Colonic mucosa (tissue), 4 donors: ENCODE data around the gene FCHSD1. TPM values are rescaled to one million over a fixed set of nuclear protein-coding genes. Genes with fewer than 3 reads are reported as not detected.

ENCODE experiments used
- DNase-seq: peaks from one replicate; pipeline ENCODE4 v3.0.0-alpha.2; 2020
- H3K27ac ChIP-seq: fragments of 200-600 bp; one replicate; pipeline ENCODE4 v1.8.0; 2021
- H3K27me3 ChIP-seq: fragments of 200-600 bp; one replicate; pipeline ENCODE4 v1.8.0; 2021
- H3K36me3 ChIP-seq: fragments of 200-600 bp; one replicate; pipeline ENCODE4 v1.8.0; 2021
- H3K4me1 ChIP-seq: fragments of 200-600 bp; one replicate; pipeline ENCODE4 v1.8.0; 2021; ENCODE audit warnings: mild to moderate bottlenecking
- H3K4me3 ChIP-seq: fragments of 200-600 bp; one replicate; pipeline ENCODE4 v1.8.0; 2021
- H3K9ac ChIP-seq, 2 donors: one replicate each; pipeline ENCODE4 v1.7.0; 2013; ENCODE audit warnings: control low read depth in 2 of 2, low read depth in 2 of 2, low read length in 2 of 2
- H3K9me3 ChIP-seq: fragments of 200-600 bp; one replicate; pipeline ENCODE4 v1.8.0; 2021
- intact Hi-C: fragments of 100-400 bp; cut with DNase I; formaldehyde crosslinking; loops from one replicate; pipeline ENCODE4 v1.14.1; 2022
- total RNA-seq, 2 donors: library from RNA; stranded (reverse); fragmentation: NEBNext Ultra II Directional in 1 of 2; extraction: Animal tissue kit (Norgen Biotek cat#: 25700) in 1 of 2; gene quantifications; one replicate each; pipeline ENCODE4 v1.2.1, GENCODE V29; 2021
- TF ChIP-seq, protein P1 (sequence below): fragments of 200-600 bp; IDR thresholded peaks from one replicate; pipeline ENCODE4 v1.8.0; 2022; ENCODE audit warnings: antibody characterized with exemption, mild to moderate bottlenecking
- donor health status: healthy.
- donor health status: DM: no; HTN: no; CAD: no.
- donor health status: DM: no; HTN: no; CAD: no.

FCHSD1 gene
- total RNA-seq, 2 donors from 2014 or later, result 14.1 to 15.4 TPM

DNA sequence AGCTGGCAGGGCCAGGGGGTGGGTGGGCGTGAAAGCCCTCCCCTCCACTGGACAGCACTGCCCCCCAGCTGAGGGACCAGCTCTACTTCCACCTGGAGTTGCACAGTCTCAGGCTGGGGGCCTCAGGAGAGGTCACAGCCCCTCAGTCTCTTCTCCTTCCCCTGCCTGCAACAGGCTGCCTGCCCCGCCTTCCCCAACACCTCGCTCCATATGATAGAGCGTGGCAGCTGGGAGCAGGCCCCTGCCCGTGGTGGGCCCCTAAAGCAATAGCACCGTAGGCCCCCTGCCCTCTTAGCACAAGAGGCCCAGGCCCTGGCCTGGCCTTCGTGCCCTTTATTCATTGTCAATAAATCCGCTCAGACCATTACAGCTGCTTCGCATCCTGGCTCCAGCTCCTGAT is 10.5 kb downstream of the FCHSD1 start:
- H3K36me3 ChIP-seq, result no peaks in the 10 kb centered on the region
- H3K27ac ChIP-seq, result no peak overlapping the region
- H3K9me3 ChIP-seq, result no peaks in the 10 kb centered on the region
- intact Hi-C loops, result no loop called here
- no peak overlapping the region for H3K4me3 ChIP-seq
- H3K9ac ChIP-seq, result no peak overlapping the region
- H3K27me3 ChIP-seq, result no peaks in the 10 kb centered on the region
- TF ChIP-seq, protein P1, sequence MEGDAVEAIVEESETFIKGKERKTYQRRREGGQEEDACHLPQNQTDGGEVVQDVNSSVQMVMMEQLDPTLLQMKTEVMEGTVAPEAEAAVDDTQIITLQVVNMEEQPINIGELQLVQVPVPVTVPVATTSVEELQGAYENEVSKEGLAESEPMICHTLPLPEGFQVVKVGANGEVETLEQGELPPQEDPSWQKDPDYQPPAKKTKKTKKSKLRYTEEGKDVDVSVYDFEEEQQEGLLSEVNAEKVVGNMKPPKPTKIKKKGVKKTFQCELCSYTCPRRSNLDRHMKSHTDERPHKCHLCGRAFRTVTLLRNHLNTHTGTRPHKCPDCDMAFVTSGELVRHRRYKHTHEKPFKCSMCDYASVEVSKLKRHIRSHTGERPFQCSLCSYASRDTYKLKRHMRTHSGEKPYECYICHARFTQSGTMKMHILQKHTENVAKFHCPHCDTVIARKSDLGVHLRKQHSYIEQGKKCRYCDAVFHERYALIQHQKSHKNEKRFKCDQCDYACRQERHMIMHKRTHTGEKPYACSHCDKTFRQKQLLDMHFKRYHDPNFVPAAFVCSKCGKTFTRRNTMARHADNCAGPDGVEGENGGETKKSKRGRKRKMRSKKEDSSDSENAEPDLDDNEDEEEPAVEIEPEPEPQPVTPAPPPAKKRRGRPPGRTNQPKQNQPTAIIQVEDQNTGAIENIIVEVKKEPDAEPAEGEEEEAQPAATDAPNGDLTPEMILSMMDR, result no peak
- no peak for DNase-seq
- H3K4me1 ChIP-seq, result peaks cover 8% of the 10 kb centered on the region

- no peak overlapping the region for H3K9ac ChIP-seq
- H3K4me3 ChIP-seq, result no peak overlapping the region
- H3K4me1 ChIP-seq, result peaks cover 13% of the 10 kb centered on the region
- H3K27me3 ChIP-seq, result no peaks in the 10 kb centered on the region
- no peaks in the 10 kb centered on the region for H3K36me3 ChIP-seq
- TF ChIP-seq, protein P1, result no peak
- no peak overlapping the region for H3K27ac ChIP-seq
- intact Hi-C loops, result no loop called here
- H3K9me3 ChIP-seq, result no peaks in the 10 kb centered on the region
- no peak for DNase-seq
Observed at GRCh38 chr5:141640051-141640415, 11.2 kb downstream of the FCHSD1 start.

DNA sequence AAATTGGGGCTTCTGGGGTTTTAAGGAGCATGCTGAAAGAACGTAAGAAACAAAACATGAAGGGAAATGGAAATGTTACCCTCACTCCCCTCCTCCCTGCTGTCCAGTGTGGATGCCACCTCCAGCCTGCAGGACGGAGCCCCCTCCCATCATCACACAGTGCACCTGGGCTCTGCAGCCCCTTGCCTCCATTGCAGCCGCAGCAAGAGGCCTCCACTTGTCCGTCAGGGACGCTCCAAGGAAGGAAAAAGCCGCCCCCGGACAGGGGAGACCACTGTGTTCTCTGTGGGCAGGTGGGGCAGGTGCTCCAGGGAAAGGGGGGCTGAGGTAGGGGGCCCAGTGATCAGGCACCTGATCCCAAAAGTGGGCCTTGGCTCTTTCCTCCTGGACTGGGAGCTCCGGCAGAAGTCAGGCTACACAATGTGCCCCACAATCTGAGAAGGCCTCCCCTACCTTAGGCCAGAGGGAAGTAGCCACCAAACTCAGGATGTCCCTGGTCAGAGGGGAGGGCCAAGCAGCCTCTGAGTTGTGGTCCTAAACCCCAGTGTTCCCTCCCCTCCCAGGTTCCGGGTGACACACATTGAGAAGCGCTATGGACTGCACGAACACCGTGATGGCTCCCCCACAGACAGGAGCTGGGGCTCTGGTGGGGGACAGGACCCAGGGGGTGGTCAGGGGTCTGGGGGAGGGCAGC is 11.7 kb downstream of the FCHSD1 start:
- Histone ChIP-seq H3K27me3 (no peaks in the 10 kb centered on the region), H3K27ac (no peak overlapping the region), H3K9me3 (no peaks in the 10 kb centered on the region), H3K4me1 (peaks cover 13% of the 10 kb centered on the region), H3K9ac (no peak overlapping the region), H3K4me3 (no peak overlapping the region), H3K36me3 (no peaks in the 10 kb centered on the region)
- no peak for DNase-seq
- intact Hi-C loops, result no loop called here
- TF ChIP-seq, protein P1, result no peak

GRCh38 chr5:141638771-141639170 is 12.4 kb downstream of the FCHSD1 start:
- Histone ChIP-seq H3K36me3 (no peaks in the 10 kb centered on the region), H3K27ac (no peak overlapping the region), H3K9ac (no peak overlapping the region), H3K4me1 (peaks cover 13% of the 10 kb centered on the region), H3K4me3 (no peak overlapping the region), H3K9me3 (no peaks in the 10 kb centered on the region), H3K27me3 (no peaks in the 10 kb centered on the region)
- TF ChIP-seq, protein P1, result no peak
- no peak for DNase-seq
- intact Hi-C loops, result no loop called here

DNA sequence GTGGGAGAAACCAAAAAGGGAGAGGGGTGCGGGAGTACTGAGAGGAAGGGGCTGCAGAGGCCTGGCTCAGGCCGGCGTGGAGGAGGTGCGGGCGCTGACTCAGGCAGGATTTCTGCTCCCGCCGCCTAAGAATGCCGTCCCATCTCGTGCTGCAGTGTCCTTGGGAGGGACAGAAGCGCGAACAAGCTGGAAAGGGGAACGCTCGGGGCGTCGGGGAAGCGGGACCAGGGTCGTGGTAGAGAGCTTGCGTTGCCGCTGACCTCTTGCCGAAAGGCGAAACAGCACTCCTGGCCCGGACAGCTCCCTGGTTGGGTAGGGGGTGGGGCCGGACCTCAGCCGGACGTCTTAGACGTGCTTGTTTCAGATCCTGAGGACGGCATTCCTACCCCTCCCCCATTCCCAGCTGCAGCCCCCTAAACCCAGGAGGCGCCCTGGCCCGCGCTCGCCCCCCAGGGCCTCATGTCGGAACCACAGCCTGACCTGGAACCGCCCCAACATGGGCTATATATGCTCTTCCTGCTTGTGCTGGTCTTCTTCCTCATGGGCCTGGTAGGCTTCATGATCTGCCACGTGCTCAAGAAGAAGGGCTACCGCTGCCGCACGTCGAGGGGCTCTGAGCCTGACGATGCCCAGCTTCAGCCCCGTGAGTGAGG is 13.3 kb downstream of the FCHSD1 start:
- Histone ChIP-seq H3K27me3 (no peaks in the 10 kb centered on the region), H3K27ac (no peak overlapping the region), H3K9me3 (no peaks in the 10 kb centered on the region), H3K4me3 (peak overlapping the region; percentile 78), H3K4me1 (peaks cover 13% of the 10 kb centered on the region), H3K36me3 (no peaks in the 10 kb centered on the region), H3K9ac (peak overlapping the region; percentile 72 to 95)
- TF ChIP-seq, protein P1, result peak; percentile 18
- DNase-seq, result peak; percentile 70
- intact Hi-C loops, result no loop called here
